H9 (cell line): ENCODE results near the gene FAM3C. TPM values are rescaled to one million over a fixed set of nuclear protein-coding genes. Genes with fewer than 3 reads are reported as not detected.

Source experiments
- DNase-seq: peaks from one replicate; pipeline ENCODE4 v3.0.0-alpha.2; 2017
- H2AFZ ChIP-seq: one replicate; pipeline ENCODE4 v1.6.1; 2013; ENCODE audit warnings: mild to moderate bottlenecking, low read length, control low read depth, moderate library complexity
- H2AK5ac ChIP-seq: 2 replicates; pipeline ENCODE4 v1.6.1; 2013; ENCODE audit warnings: low read length, control low read depth, mixed read lengths; ENCODE audit not compliant: insufficient read length
- H2BK120ac ChIP-seq: one replicate; pipeline ENCODE4 v1.6.1; 2013; ENCODE audit warnings: low read depth, mild to moderate bottlenecking, low read length, control low read depth, inconsistent platforms; ENCODE audit not compliant: poor library complexity, severe bottlenecking
- H2BK12ac ChIP-seq: 2 replicates; pipeline ENCODE4 v1.6.1; 2013; ENCODE audit warnings: low read length, control low read depth, mixed read lengths, low read depth; ENCODE audit not compliant: insufficient read length
- H2BK15ac ChIP-seq: 2 replicates; pipeline ENCODE4 v1.6.1; 2013; ENCODE audit warnings: low read depth, low read length, control low read depth
- H2BK20ac ChIP-seq: one replicate; pipeline ENCODE4 v1.6.1; 2013; ENCODE audit warnings: low read depth, mild to moderate bottlenecking, low read length, control low read depth, inconsistent platforms; ENCODE audit not compliant: poor library complexity, severe bottlenecking
- H2BK5ac ChIP-seq: 2 replicates; pipeline ENCODE4 v1.6.1; 2013; ENCODE audit warnings: low read length, control low read depth, mixed read lengths; ENCODE audit not compliant: insufficient read length
- H3K14ac ChIP-seq: 2 replicates; pipeline ENCODE4 v1.6.1; 2013; ENCODE audit warnings: low read length, control low read depth; ENCODE audit not compliant: insufficient read depth
- H3K18ac ChIP-seq: 2 replicates; pipeline ENCODE4 v1.6.1; 2013; ENCODE audit warnings: low read depth, mild to moderate bottlenecking, mixed read lengths, low read length, control low read depth; ENCODE audit not compliant: insufficient read length
- H3K23ac ChIP-seq: 2 replicates; pipeline ENCODE4 v1.6.1; 2013; ENCODE audit warnings: low read length, control low read depth, mixed read lengths, low read depth; ENCODE audit not compliant: insufficient read length
- H3K23me2 ChIP-seq: 2 replicates; pipeline ENCODE4 v1.6.1; 2013; ENCODE audit warnings: low read depth, mild to moderate bottlenecking, mixed read lengths, low read length, control low read depth; ENCODE audit not compliant: insufficient read length, poor library complexity, severe bottlenecking
- H3K27ac ChIP-seq: 2 replicates; pipeline ENCODE4 v1.5.1; 2013; ENCODE audit warnings: low read length, control low read depth, mixed read lengths, low read depth; ENCODE audit not compliant: insufficient read length
- H3K27me3 ChIP-seq: 2 replicates; pipeline ENCODE4 v1.6.1; 2013; ENCODE audit warnings: low read length, control low read depth, inconsistent platforms; ENCODE audit not compliant: insufficient read depth
- H3K4ac ChIP-seq: 2 replicates; pipeline ENCODE4 v1.6.1; 2013; ENCODE audit warnings: low read depth, mild to moderate bottlenecking, control low read depth, inconsistent platforms, low read length, moderate library complexity
- H3K4me1 ChIP-seq: 2 replicates; pipeline ENCODE4 v1.6.1; 2013; ENCODE audit warnings: low read length, control low read depth, inconsistent platforms; ENCODE audit not compliant: insufficient read depth
- H3K4me2 ChIP-seq: 2 replicates; pipeline ENCODE4 v1.6.1; 2013; ENCODE audit warnings: low read length, control low read depth, mixed read lengths; ENCODE audit not compliant: insufficient read length, insufficient read depth
- H3K56ac ChIP-seq: 2 replicates; pipeline ENCODE4 v1.6.1; 2013; ENCODE audit warnings: low read depth, mild to moderate bottlenecking, mixed read lengths, low read length, control low read depth; ENCODE audit not compliant: insufficient read length
- H3K79me1 ChIP-seq: 2 replicates; pipeline ENCODE4 v1.6.1; 2013; ENCODE audit warnings: low read depth, mild to moderate bottlenecking, moderate library complexity, low read length, control low read depth, inconsistent platforms; ENCODE audit not compliant: insufficient read depth, poor library complexity, severe bottlenecking
- H3K79me2 ChIP-seq: 2 replicates; pipeline ENCODE4 v1.6.1; 2013; ENCODE audit warnings: low read length, control low read depth, inconsistent platforms; ENCODE audit not compliant: insufficient read depth
- H3K9ac ChIP-seq: 2 replicates; pipeline ENCODE4 v1.6.1; 2013; ENCODE audit warnings: low read length, control low read depth, mixed read lengths; ENCODE audit not compliant: insufficient read length; ENCODE audit errors: extremely low read depth
- H3K9me3 ChIP-seq: one replicate; pipeline ENCODE4 v1.6.1; 2013; ENCODE audit warnings: low read depth, low read length, inconsistent platforms; ENCODE audit not compliant: control insufficient read depth
- H3T11ph ChIP-seq: one replicate; pipeline ENCODE4 v1.6.1; 2013; ENCODE audit warnings: mild to moderate bottlenecking, low read length, control low read depth, inconsistent platforms
- H4K20me1 ChIP-seq: one replicate; pipeline ENCODE4 v1.6.1; 2013; ENCODE audit not compliant: control insufficient read depth, insufficient read length, insufficient read depth
- H4K5ac ChIP-seq: 2 replicates; pipeline ENCODE4 v1.6.1; 2013; ENCODE audit warnings: low read depth, mild to moderate bottlenecking, mixed read lengths, low read length, control low read depth; ENCODE audit not compliant: insufficient read length
- H4K8ac ChIP-seq: replicated peaks from 2 replicates; pipeline ENCODE4 v1.6.1; 2013; ENCODE audit warnings: low read length, control low read depth, mixed read lengths, low read depth; ENCODE audit not compliant: insufficient read length
- H4K91ac ChIP-seq: 2 replicates; pipeline ENCODE4 v1.6.1; 2013; ENCODE audit warnings: low read depth, mild to moderate bottlenecking, moderate library complexity, mixed read lengths, low read length, control low read depth; ENCODE audit not compliant: insufficient read length
- H3K27ac Mint-ChIP-seq, 3 experiments: 2 replicates in 2 of 3; 3 replicates in 1 of 3; pipeline ENCODE4 v1.8.0; 2020 to 2021; ENCODE audit warnings: mixed read lengths in 3 of 3, mild to moderate bottlenecking in 1 of 3, moderate library complexity in 1 of 3
- H3K27me3 Mint-ChIP-seq: 2 replicates; pipeline ENCODE4 v1.8.0; 2021; ENCODE audit warnings: low read depth, mild to moderate bottlenecking, moderate library complexity, mixed read lengths
- H3K36me3 Mint-ChIP-seq, 3 experiments: 2 replicates in 2 of 3; 3 replicates in 1 of 3; pipeline ENCODE4 v1.8.0; 2020 to 2021; ENCODE audit warnings: low read depth in 3 of 3, mixed read lengths in 3 of 3; ENCODE audit not compliant: insufficient read depth in 1 of 3
- H3K4me1 Mint-ChIP-seq, 2 experiments: 2 replicates each; pipeline ENCODE4 v1.8.0; 2020; ENCODE audit warnings: mixed read lengths in 2 of 2
- H3K4me3 Mint-ChIP-seq, 2 experiments: 2 replicates in 1 of 2; 3 replicates in 1 of 2; pipeline ENCODE4 v1.8.0; 2020 to 2021; ENCODE audit warnings: mild to moderate bottlenecking in 2 of 2, mixed read lengths in 2 of 2, moderate library complexity in 1 of 2
- H3K9me3 Mint-ChIP-seq, 2 experiments: 2 replicates in 1 of 2; 3 replicates in 1 of 2; pipeline ENCODE4 v1.8.0; 2020; ENCODE audit warnings: mild to moderate bottlenecking in 2 of 2, mixed read lengths in 2 of 2, moderate library complexity in 1 of 2
- CTCF ChIP-seq: fragments of 200-600 bp; sonication (generic); conservative IDR thresholded peaks from 3 replicates; pipeline ENCODE4 v1.8.0; 2021; ENCODE audit warnings: antibody characterized with exemption, mild to moderate bottlenecking
- WGBS: extraction: QIAGEN DNeasy Blood & Tissue Kit; methylation state at CpG from one replicate; pipeline ENCODE4 v1.1.7; 2013; ENCODE audit warnings: missing lambda C conversion rate, low lambda C conversion rate, mixed read lengths; ENCODE audit not compliant: insufficient read length; ENCODE audit errors: extremely low coverage; 5-methylcytosine and 5-hydroxymethylcytosine counted together
- total RNA-seq: library from RNA; stranded (reverse); gene quantifications from 2 replicates; pipeline ENCODE4 v1.2.1, GENCODE V29; 2021

FAM3C gene
- total RNA-seq, 1 experiment from 2014 or later = 64.5 TPM

- Histone ChIP-seq H3K23me2 (no peaks in the 10 kb centered on the region), H4K91ac (no peak overlapping the region), H4K8ac (no peak overlapping the region)
These were observed 20.4 kb upstream of the FAM3C start for GRCh38 chr7:121416533-121416932.

More at GRCh38 chr7:121416533-121416932, 20.4 kb upstream of the FAM3C start:
- H3K56ac ChIP-seq = no peak overlapping the region
- no peaks in the 10 kb centered on the region for H3K79me2 ChIP-seq
- H3K4ac ChIP-seq = no peak overlapping the region
- no peak overlapping the region for H2AK5ac ChIP-seq
- no peaks in the 10 kb centered on the region for H4K20me1 ChIP-seq
- H3T11ph ChIP-seq = no peak overlapping the region
- TF ChIP-seq CTCF = no peak
- H3K14ac ChIP-seq = no peak overlapping the region
- Mint-ChIP-seq H3K36me3 (no peaks in the 10 kb centered on the region), H3K27me3 (no peaks in the 10 kb centered on the region), H3K4me1 (peaks cover 4 to 5% of the 10 kb centered on the region in 2 experiments; a peak in 3 of 4 replicates), H3K27ac (no peak overlapping the region), H3K4me3 (no peak overlapping the region), H3K9me3 (peaks cover 0 to 3% of the 10 kb centered on the region in 2 experiments; a peak in 1 of 5 replicates)
- no peak overlapping the region for H3K4me2 ChIP-seq
- H2AFZ ChIP-seq = no peak overlapping the region
- H3K9ac ChIP-seq = no peak overlapping the region
- H3K9me3 ChIP-seq = no peaks in the 10 kb centered on the region
- no peak overlapping the region for H2BK12ac ChIP-seq
- DNase-seq = no peak
- no peak overlapping the region for H4K5ac ChIP-seq
- H2BK120ac ChIP-seq = no peak overlapping the region
- H3K27ac ChIP-seq = no peak overlapping the region
- WGBS = no CpG with 5 or more reads among the region's 1 CpG
- no peak overlapping the region for H2BK15ac ChIP-seq
- H3K18ac ChIP-seq = no peak overlapping the region
- H3K23ac ChIP-seq = no peak overlapping the region
- no peaks in the 10 kb centered on the region for H3K4me1 ChIP-seq
- H2BK5ac ChIP-seq = no peak overlapping the region
- H3K27me3 ChIP-seq = no peaks in the 10 kb centered on the region
- H2BK20ac ChIP-seq = no peak overlapping the region
- H3K79me1 ChIP-seq = no peaks in the 10 kb centered on the region
